NCI-H128 (cell line): ENCODE measurements around the gene C3orf33.

Experiments used
- DNase-seq: peaks from one replicate; lab custom pipeline; 2025; ENCODE audit not compliant: unreplicated experiment; lab: John Stamatoyannopoulos, UW

The C3orf33 gene

GRCh38 chr3:155742349-155742965 lies 63.6 kb downstream of the C3orf33 start:
- DNase-seq = no peak

DNA sequence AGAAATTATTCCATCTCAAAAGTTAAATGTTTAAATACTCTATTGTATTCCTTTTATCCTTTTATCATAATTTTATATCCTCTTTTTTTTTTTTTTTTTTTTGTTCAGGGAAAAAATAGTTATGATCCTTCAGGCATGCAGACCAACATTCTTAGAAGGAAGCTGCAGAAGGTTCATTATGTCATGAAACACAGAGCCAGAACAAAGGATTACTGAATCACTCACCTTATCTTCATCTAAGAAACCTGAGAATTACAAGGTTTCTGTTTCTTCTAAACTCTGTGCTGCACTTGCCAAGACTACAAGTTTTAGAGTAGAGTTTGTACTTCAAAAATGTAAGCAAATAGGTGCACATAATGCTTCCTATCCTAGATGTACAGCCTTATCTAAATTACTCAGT lies 64.5 kb downstream of the C3orf33 start:
- DNase-seq = no peak

GRCh38 chr3:155741101-155741500 lies 65.0 kb downstream of the C3orf33 start:
- no peak for DNase-seq

DNA sequence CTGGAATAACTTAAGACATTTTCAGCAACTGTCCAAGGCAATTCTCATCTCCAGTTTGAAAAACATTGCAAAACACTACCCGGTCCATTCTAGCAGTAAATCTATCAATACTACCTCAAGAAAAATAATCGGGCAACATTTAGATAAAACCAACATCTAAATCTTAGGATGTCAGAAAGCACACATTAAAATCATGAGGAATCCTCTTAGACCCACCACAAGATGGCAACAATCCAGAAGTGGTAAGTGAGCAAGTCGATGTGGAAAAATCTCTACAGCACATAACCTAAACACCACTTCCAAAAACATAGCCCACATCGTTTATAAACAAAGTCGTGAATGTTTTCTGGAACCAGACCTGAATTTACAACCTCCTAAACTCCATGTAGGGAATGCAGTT lies 66.9 kb downstream of the C3orf33 start:
- DNase-seq = no peak

GRCh38 chr3:155738580-155739076 lies 67.5 kb downstream of the C3orf33 start:
- no peak for DNase-seq

- DNase-seq = no peak
These were observed 68.1 kb downstream of the C3orf33 start for GRCh38 chr3:155737844-155738460.

- no peak for DNase-seq
These were observed 69.7 kb downstream of the C3orf33 start for GRCh38 chr3:155736381-155736780.

GRCh38 chr3:155730843-155731242 lies 75.2 kb downstream of the C3orf33 start:
- DNase-seq = no peak

DNA sequence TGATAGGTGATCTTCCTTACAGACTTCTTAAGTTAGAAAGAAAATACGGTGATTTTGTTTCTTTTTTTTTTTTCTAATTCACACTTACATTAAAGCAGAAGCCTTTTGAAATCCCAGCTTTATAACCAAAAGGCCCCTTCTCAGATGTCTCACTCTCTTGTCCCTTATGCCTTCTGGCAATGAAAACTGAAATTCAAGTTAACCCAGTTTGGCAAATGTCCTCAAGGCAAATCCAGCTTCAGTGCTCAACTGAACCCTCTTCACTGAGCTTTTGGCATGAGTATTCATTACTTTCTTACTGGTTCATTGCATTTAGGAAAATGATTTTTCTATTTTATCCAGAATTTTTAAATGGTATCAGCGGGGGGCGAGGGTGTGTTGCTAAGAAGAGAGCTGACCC lies 78.2 kb downstream of the C3orf33 start:
- no peak for DNase-seq

DNA sequence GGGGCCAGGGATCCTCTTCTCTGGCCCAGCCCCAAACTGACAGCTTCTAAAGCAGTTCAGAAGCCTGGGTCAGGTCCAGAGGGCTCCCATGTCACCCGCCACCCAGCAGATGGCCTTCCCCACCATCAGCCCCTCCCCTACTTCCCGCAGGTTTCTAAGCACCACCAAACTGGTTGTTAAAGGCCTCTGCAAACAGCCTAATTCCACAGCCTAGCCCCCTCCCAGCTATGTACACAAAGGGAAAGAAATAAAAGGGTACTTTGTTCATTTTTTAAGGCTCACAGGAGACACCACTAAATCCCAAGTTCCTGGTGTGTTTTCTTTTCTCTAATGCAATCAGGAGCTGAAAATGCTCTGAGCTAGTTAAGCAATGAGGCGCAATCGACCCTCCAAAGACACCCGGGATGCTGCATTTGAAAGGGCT lies 91.8 kb downstream of the C3orf33 start:
- DNase-seq = no peak
